H1 (cell line): ENCODE measurements around the gene FBN2. TPM values are rescaled to one million over a fixed set of nuclear protein-coding genes. Genes with fewer than 3 reads are reported as not detected.

Experiments
- CREB1 ChIP-seq: IDR thresholded peaks from 2 replicates; pipeline ENCODE4 v1.6.1; 2012; ENCODE audit warnings: inconsistent platforms
- EP300 ChIP-seq, 2 experiments: IDR thresholded peaks; 1 replicate in 1 of 2; 2 replicates in 1 of 2; pipeline ENCODE4 v1.6.1; 2011 to 2012; ENCODE audit warnings: low read depth in 2 of 2, low read length in 2 of 2, mild to moderate bottlenecking in 2 of 2, borderline replicate concordance in 1 of 2, inconsistent platforms in 1 of 2, moderate library complexity in 1 of 2
- JUND ChIP-seq: IDR thresholded peaks from 2 replicates; pipeline ENCODE4 v1.6.1; 2011; ENCODE audit warnings: mild to moderate bottlenecking, improper control_type of control experiment, low read length
- YY1 ChIP-seq: IDR thresholded peaks from 2 replicates; pipeline ENCODE4 v1.6.1; 2011; ENCODE audit warnings: low read depth, mild to moderate bottlenecking, low read length
- polyA plus RNA-seq, 7 experiments: library from polyadenylated mRNA; depleted of rRNA in 3 of 7; stranded (reverse) in 5 of 7; unstranded in 2 of 7; fragments of >200 nt in 5 of 7; fragments of 200-250 nt in 2 of 7; gene quantifications; 1 replicate in 5 of 7; 2 replicates in 1 of 7; 4 replicates in 1 of 7; pipeline versions ENCODE4 v1.2.1 to v1.2.3, GENCODE V29; 2011 to 2013; ENCODE audit warnings: missing spikeins in 2 of 7, mixed read lengths in 2 of 7
- total RNA-seq: library from RNA; stranded (reverse); fragmentation: NEBNext Ultra II Directional; extraction: Animal tissue kit (Norgen Biotek cat#: 25700); gene quantifications from 2 replicates; pipeline ENCODE4 v1.2.1, GENCODE V29; 2021
- TF ChIP-seq, protein P1 (sequence below): IDR thresholded peaks from 2 replicates; pipeline ENCODE4 v1.6.1; 2012; ENCODE audit warnings: low read length, inconsistent platforms

Gene FBN2
- total and polyA plus RNA-seq, 2 of the 8 experiments (the other 6 are each of a cell fraction or from before 2014, with no cell fraction given) = 14.1 to 16.3 TPM

DNA sequence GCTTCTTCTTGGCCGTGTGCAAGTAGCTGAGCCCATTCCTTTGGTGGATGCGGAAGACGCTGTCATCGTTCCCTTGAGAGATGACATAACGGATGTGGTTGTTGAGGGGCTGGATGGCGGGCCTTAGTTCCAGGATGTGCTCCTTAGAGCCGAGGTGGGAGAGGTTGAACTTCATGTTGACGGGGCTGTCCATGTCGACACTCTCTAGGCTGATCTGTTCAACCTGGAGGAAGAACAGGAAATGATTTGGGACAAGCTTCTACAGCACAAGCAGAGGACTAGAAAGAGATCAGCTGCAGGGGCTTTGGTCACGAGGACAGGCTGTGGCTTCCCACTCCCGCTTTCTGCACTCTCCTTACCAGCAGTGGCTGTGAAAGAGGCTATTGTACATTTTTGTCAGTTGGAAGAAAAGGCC lies 278.4 kb downstream of the FBN2 start (continued):
- TF ChIP-seq, protein P1, sequence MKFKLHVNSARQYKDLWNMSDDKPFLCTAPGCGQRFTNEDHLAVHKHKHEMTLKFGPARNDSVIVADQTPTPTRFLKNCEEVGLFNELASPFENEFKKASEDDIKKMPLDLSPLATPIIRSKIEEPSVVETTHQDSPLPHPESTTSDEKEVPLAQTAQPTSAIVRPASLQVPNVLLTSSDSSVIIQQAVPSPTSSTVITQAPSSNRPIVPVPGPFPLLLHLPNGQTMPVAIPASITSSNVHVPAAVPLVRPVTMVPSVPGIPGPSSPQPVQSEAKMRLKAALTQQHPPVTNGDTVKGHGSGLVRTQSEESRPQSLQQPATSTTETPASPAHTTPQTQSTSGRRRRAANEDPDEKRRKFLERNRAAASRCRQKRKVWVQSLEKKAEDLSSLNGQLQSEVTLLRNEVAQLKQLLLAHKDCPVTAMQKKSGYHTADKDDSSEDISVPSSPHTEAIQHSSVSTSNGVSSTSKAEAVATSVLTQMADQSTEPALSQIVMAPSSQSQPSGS = no peak
- no peak for TF ChIP-seq CREB1
- no peak for TF ChIP-seq JUND
- no peak for TF ChIP-seq YY1
- no peak for TF ChIP-seq EP300 (IDR thresholded peaks at IDR 0.05; ENCODE audit: borderline replicate concordance in 1 of 2, low read depth in 2 of 2, low read length in 2 of 2)
